ENCODE data around the gene LDLRAP1. TPM values are rescaled to one million over a fixed set of nuclear protein-coding genes. Genes with fewer than 3 reads are reported as not detected.

Gene LDLRAP1
- total and polyA plus RNA-seq, 4 donors = 6.8 to 24.1 (median 9.9) TPM

DNA sequence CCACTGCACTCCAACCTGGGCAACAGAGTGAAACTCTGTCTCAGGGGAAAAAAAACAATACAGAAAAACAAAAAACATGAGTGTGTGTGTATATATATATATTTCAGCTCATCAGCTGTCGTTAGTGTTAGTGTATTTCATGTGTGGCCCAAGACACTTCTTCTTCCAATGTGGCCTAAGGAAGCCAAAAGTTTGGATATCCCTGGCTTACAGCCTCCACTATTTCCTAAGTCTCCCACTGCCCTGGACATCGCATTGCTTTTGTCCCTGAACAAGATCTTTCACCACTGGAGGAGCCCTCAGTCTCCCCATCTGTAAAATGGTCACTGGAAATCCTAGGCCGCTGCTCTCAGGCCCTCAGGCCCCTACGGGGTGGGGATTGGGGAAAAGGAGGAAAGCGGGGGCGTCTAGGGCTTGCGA lies 391 bp upstream of the LDLRAP1 start:
- DNase-seq (ENCODE audit: low read depth in 4 of 6, low spot score in 6 of 6) = no peak
- H3K4me1 ChIP-seq (ENCODE audit: control insufficient read depth, insufficient read depth, low read length) = peaks cover 20% of the 10 kb centered on the region
- no peaks in the 10 kb centered on the region for H3K9me3 ChIP-seq (ENCODE audit: control insufficient read depth, insufficient read depth, low read length)
- WGBS (ENCODE audit: insufficient coverage) = 3% methylated on average over 4 of the region's 7 CpGs
- peaks cover 18% of the 10 kb centered on the region for H3K27me3 ChIP-seq (ENCODE audit: control insufficient read depth, insufficient read depth, low read length)
- H3K27ac ChIP-seq (ENCODE audit: low read depth, low read length) = peak overlapping the region; percentile 52
- H3K36me3 ChIP-seq (ENCODE audit: control insufficient read depth, insufficient read depth, low read length) = no peaks in the 10 kb centered on the region
- no peak overlapping the region for H3K4me3 ChIP-seq (ENCODE audit: low read depth, low read length)

DNA sequence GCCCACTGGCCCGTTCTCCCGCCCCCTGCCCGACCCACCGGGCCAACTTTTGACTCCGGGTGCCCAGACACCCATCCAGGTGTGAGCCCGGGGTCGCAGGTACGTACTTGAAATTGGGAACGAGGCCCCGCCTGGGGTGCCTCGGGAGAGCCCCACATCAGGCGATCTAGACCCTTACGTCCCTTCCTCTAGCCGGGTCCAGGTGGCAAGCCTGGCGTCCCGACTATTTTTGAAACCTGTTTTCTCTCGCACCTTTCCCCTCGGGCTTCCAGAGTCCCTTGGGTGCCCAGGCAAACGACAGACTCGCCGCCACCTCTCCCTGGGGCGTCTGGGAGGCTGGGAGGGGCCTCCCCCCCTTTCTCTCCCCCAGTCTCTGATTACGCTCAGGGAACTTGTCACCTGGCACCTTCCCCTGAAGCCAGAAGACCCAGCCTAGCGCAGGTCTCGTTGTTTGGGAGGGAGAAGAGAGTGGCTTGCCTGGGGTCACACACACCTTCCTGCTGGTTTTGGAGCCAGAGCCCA lies 898 bp downstream of the LDLRAP1 start:
- Histone ChIP-seq H3K27ac (ENCODE audit: low read depth, low read length) (no peak overlapping the region), H3K9me3 (ENCODE audit: control insufficient read depth, insufficient read depth, low read length) (no peaks in the 10 kb centered on the region), H3K4me3 (ENCODE audit: low read depth, low read length) (peak overlapping the region; percentile 45), H3K4me1 (ENCODE audit: control insufficient read depth, insufficient read depth, low read length) (peaks cover 24% of the 10 kb centered on the region), H3K27me3 (ENCODE audit: control insufficient read depth, insufficient read depth, low read length) (peaks cover 18% of the 10 kb centered on the region), H3K36me3 (ENCODE audit: control insufficient read depth, insufficient read depth, low read length) (no peaks in the 10 kb centered on the region)
- 9% methylated on average over 23 of the region's 25 CpGs for WGBS (ENCODE audit: insufficient coverage)
- no peak for DNase-seq (ENCODE audit: low read depth in 4 of 6, low spot score in 6 of 6)

DNA sequence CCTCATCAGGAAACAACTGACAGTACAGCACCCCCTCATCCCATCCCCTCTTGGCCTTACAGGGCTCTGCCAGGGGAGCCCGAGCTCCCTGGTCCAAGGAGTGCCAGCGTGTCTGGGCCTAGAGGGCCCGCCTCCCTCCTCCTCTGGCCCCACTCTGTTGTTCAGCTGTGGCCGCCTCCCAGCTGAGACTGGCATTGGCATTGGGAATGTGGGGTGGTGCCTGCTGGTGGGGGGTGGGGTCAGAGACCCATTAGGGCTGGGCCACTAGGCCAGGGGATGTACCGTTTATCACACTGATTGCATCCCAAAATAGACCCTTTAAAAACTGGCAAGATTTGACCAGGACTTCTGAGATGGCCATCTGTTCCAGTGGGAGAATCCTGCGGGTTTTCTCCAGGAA lies 1.4 kb downstream of the LDLRAP1 start:
- Histone ChIP-seq H3K4me1 (ENCODE audit: control insufficient read depth, insufficient read depth, low read length) (peaks cover 29% of the 10 kb centered on the region), H3K27ac (ENCODE audit: low read depth, low read length) (no peak overlapping the region), H3K27me3 (ENCODE audit: control insufficient read depth, insufficient read depth, low read length) (peaks cover 18% of the 10 kb centered on the region), H3K4me3 (ENCODE audit: low read depth, low read length) (no peak overlapping the region), H3K9me3 (ENCODE audit: control insufficient read depth, insufficient read depth, low read length) (no peaks in the 10 kb centered on the region), H3K36me3 (ENCODE audit: control insufficient read depth, insufficient read depth, low read length) (no peaks in the 10 kb centered on the region)
- no peak for DNase-seq (ENCODE audit: low read depth in 4 of 6, low spot score in 6 of 6)
- WGBS (ENCODE audit: insufficient coverage) = 75% methylated on average over 1 of the region's 6 CpGs

DNA sequence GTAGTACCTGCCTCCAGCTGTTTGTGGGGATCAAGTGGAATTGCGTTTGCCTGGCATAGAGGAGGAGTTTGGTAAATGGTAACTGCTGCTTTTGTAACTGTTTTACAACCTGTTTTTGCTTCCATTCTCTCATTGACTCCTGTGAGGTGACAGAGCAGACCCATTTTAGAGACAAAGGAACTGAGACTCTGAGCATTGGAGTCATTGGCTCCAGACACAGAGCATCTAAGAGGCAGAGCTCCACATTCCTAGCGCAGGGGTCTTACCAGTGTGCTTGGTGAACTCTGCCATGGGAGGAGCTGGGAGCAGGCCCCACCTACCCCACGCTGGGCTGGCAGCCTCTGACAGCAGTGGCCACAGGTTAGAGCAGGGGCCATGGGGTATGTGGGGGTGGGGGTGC lies 2.4 kb downstream of the LDLRAP1 start:
- no peak overlapping the region for H3K4me3 ChIP-seq (ENCODE audit: low read depth, low read length)
- DNase-seq (ENCODE audit: low read depth in 4 of 6, low spot score in 6 of 6) = no peak
- no peak overlapping the region for H3K27ac ChIP-seq (ENCODE audit: low read depth, low read length)

DNA sequence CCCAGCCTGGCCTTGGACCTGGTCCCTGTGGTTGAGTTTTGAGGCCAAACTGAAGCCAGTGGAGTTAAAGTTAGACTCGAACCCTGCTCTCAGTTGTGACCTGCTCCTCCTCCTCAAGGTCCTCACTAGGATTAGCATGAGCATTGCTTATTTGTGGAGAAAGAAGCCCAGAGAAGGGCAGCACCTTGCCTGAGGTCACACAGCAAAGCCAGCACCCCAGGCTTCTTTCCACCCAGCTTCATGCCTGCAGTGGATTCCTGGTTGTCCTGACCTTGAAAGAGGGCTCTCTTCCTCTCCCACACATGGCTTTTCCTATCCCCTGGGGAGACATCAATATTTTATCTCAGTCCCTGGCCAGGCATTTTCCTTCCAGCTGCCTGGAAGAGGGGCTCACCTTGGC lies 2.8 kb downstream of the LDLRAP1 start:
- no peak for DNase-seq (ENCODE audit: low read depth in 4 of 6, low spot score in 6 of 6)
- no peak overlapping the region for H3K27ac ChIP-seq (ENCODE audit: low read depth, low read length)
- H3K4me1 ChIP-seq (ENCODE audit: control insufficient read depth, insufficient read depth, low read length) = peaks cover 31% of the 10 kb centered on the region
- peaks cover 18% of the 10 kb centered on the region for H3K27me3 ChIP-seq (ENCODE audit: control insufficient read depth, insufficient read depth, low read length)
- no peak overlapping the region for H3K4me3 ChIP-seq (ENCODE audit: low read depth, low read length)
- 100% methylated on average over 1 of the region's 1 CpG for WGBS (ENCODE audit: insufficient coverage)
- H3K9me3 ChIP-seq (ENCODE audit: control insufficient read depth, insufficient read depth, low read length) = no peaks in the 10 kb centered on the region
- no peaks in the 10 kb centered on the region for H3K36me3 ChIP-seq (ENCODE audit: control insufficient read depth, insufficient read depth, low read length)

More for the DNA sequence above, 2.4 kb downstream of the LDLRAP1 start:
- H3K36me3 ChIP-seq (ENCODE audit: control insufficient read depth, insufficient read depth, low read length) = no peaks in the 10 kb centered on the region
- 80% methylated on average over 2 of the region's 3 CpGs for WGBS (ENCODE audit: insufficient coverage)
- H3K4me1 ChIP-seq (ENCODE audit: control insufficient read depth, insufficient read depth, low read length) = peaks cover 34% of the 10 kb centered on the region
- no peaks in the 10 kb centered on the region for H3K9me3 ChIP-seq (ENCODE audit: control insufficient read depth, insufficient read depth, low read length)
- H3K27me3 ChIP-seq (ENCODE audit: control insufficient read depth, insufficient read depth, low read length) = peaks cover 18% of the 10 kb centered on the region

DNA sequence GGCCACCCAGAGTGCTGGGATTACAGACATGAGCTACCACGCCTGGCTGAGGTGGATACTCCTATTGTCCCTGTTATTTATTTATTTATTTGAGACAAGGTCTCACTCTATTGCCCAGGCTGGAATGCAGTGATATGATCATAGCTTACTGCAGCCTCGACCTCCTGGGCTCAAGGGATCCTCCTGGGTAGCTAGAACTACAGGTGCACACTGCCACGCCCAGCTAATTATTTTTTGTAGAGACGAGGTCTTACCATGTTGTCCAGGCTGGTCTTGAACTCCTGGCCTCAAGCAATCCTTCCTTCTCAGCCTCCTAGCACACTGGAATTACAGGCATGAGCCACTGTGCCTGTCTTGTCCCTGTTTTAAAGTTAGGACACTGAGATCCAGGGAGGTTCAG lies 5.2 kb downstream of the LDLRAP1 start:
- no peak for DNase-seq (ENCODE audit: low read depth in 4 of 6, low spot score in 6 of 6)
- H3K4me1 ChIP-seq (ENCODE audit: control insufficient read depth, insufficient read depth, low read length) = peaks cover 31% of the 10 kb centered on the region
- 88% methylated on average over 3 of the region's 4 CpGs for WGBS (ENCODE audit: insufficient coverage)
- no peak overlapping the region for H3K27ac ChIP-seq (ENCODE audit: low read depth, low read length)
- H3K9me3 ChIP-seq (ENCODE audit: control insufficient read depth, insufficient read depth, low read length) = no peaks in the 10 kb centered on the region
- H3K27me3 ChIP-seq (ENCODE audit: control insufficient read depth, insufficient read depth, low read length) = peaks cover 15% of the 10 kb centered on the region
- H3K36me3 ChIP-seq (ENCODE audit: control insufficient read depth, insufficient read depth, low read length) = no peaks in the 10 kb centered on the region
- no peak overlapping the region for H3K4me3 ChIP-seq (ENCODE audit: low read depth, low read length)

DNA sequence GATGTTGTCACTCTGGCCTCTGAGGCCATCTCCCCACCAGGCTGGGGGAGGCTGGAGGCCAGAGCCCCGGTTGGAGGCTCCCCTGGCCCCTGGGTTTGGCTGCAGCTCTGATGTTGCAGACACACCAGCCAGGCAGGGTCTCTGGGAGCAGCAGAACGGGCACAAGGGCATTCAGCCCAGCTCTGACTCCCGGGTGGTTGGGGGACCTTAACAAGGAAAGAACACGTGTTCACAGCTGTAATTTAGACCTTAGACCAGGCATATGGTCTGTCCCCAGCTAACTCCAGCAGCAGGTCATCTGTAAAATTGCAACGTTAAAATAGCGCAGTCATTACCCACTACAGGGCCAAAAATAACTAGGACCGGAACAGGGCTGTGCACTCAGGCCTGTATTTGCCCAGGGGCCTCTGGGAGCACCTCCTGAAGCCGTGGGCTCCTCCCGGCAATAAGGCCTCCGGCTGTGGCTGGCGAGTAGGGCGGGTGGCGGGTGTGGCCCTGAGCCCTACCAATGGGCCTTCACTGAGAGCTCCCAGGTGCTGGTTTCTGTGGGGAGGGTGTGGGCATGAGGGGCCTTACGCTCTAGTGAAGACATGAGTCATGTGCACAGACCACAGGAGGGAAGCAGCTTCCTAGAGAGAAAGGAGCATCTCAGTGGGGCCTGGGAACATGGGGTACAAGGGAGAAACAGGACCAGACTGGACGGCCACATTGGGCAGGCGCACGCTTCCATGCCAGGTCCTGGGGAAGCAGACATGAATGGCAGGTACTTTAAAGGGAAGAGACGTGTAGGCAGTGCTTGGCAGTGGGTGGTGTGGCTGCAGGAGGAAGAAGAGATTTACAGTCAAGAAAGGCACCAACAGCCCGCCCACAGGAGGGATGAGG lies 6.1 kb downstream of the LDLRAP1 start:
- WGBS (ENCODE audit: insufficient coverage) = 72% methylated on average over 18 of the region's 19 CpGs
- Histone ChIP-seq H3K4me3 (ENCODE audit: low read depth, low read length) (no peak overlapping the region), H3K9me3 (ENCODE audit: control insufficient read depth, insufficient read depth, low read length) (no peaks in the 10 kb centered on the region), H3K4me1 (ENCODE audit: control insufficient read depth, insufficient read depth, low read length) (peaks cover 24% of the 10 kb centered on the region), H3K36me3 (ENCODE audit: control insufficient read depth, insufficient read depth, low read length) (no peaks in the 10 kb centered on the region), H3K27me3 (ENCODE audit: control insufficient read depth, insufficient read depth, low read length) (peaks cover 7% of the 10 kb centered on the region), H3K27ac (ENCODE audit: low read depth, low read length) (no peak overlapping the region)
- no peak for DNase-seq (ENCODE audit: low read depth in 4 of 6, low spot score in 6 of 6)

DNA sequence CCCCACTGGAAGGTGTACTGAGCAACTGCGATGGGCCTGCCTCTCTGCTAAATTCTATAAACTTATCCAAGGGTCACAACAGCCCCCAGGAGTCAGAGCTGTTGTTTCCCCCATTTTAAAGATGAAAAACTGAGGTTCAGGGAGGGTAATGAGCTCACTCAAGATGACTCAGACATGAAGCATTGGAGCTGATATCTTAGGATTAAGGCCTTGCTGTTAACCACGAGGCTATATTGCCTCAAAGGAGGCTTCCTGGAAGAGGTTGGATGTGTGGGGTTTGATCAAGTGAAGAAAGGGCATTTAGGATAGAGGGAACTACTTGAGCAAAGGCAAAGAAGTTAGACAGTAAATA lies 6.7 kb downstream of the LDLRAP1 start:
- WGBS (ENCODE audit: insufficient coverage) = 67% methylated on average over 1 of the region's 2 CpGs
- peaks cover 18% of the 10 kb centered on the region for H3K4me1 ChIP-seq (ENCODE audit: control insufficient read depth, insufficient read depth, low read length)

DNA sequence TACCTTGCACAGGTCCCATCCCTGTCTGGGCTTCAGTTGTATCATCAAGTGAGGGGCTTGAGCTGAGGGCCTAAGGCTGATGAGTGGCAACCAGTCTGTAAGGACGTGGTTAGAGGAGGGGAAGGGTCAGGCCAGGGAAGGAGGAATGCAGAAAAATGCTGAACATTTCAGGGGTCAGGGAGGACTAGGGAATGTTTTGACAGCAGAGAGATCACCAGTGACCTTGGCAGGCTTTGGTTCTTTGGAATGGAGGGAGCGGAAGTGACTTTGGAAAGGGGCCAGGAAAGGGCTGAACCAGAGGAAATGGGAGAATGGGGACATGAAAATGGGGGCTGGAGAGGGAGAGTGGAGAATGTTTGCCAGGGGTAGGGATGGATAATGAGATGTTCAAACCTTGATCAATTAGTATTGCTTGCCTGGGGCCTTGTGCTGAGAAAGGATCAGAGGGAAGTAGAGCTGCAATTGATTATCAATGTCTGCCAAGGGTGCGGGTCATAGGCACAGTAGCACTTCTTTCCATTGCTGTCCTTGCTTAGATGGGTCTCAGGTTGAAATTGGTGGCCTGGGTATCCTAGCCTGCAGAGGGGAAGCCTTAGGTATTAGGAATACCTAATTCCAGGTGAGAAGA lies 7.4 kb downstream of the LDLRAP1 start:
- H3K27ac ChIP-seq (ENCODE audit: low read depth, low read length) = no peak overlapping the region
- peak in 1 of 6 donors; percentile 41 for DNase-seq (ENCODE audit: low read depth in 4 of 6, low spot score in 6 of 6)
- WGBS (ENCODE audit: insufficient coverage) = 79% methylated on average over 3 of the region's 3 CpGs

More for the DNA sequence above, 6.7 kb downstream of the LDLRAP1 start:
- Histone ChIP-seq H3K36me3 (ENCODE audit: control insufficient read depth, insufficient read depth, low read length) (no peaks in the 10 kb centered on the region), H3K27me3 (ENCODE audit: control insufficient read depth, insufficient read depth, low read length) (peaks cover 2% of the 10 kb centered on the region), H3K4me3 (ENCODE audit: low read depth, low read length) (no peak overlapping the region), H3K27ac (ENCODE audit: low read depth, low read length) (no peak overlapping the region), H3K9me3 (ENCODE audit: control insufficient read depth, insufficient read depth, low read length) (no peaks in the 10 kb centered on the region)
- no peak for DNase-seq (ENCODE audit: low read depth in 4 of 6, low spot score in 6 of 6)

More for the DNA sequence above, 7.4 kb downstream of the LDLRAP1 start:
- H3K36me3 ChIP-seq (ENCODE audit: control insufficient read depth, insufficient read depth, low read length) = no peaks in the 10 kb centered on the region
- no peak overlapping the region for H3K4me3 ChIP-seq (ENCODE audit: low read depth, low read length)
- H3K4me1 ChIP-seq (ENCODE audit: control insufficient read depth, insufficient read depth, low read length) = peaks cover 17% of the 10 kb centered on the region
- no peaks in the 10 kb centered on the region for H3K9me3 ChIP-seq (ENCODE audit: control insufficient read depth, insufficient read depth, low read length)
- H3K27me3 ChIP-seq (ENCODE audit: control insufficient read depth, insufficient read depth, low read length) = no peaks in the 10 kb centered on the region
